ENCODE results near the gene PLOD2.
"Not testable (repeated sequence)": the region's sequence is repeated elsewhere in the genome, so short reads cannot be mapped to it uniquely, and the experiment has no call there.

Gene PLOD2

DNA sequence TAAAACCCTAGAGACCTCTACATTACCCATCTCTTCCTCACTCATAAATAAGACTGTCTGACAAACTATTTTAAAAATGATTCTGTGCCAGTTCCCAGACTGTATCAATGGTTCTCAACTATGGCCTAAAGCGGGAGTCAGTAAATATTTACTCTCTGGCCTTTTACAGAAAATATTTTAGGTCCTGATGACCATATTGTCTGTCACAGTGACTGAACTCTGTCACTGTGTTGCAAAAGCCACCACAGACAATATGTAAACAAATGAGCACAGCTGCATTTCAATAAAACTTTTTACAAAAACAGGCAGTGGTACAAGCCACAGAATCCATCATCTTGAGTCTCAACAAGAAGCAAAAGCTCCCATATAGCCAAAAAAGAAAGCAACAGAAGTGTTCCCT lies 45.4 kb downstream of the PLOD2 start:
- TF ChIP-seq, protein P1, sequence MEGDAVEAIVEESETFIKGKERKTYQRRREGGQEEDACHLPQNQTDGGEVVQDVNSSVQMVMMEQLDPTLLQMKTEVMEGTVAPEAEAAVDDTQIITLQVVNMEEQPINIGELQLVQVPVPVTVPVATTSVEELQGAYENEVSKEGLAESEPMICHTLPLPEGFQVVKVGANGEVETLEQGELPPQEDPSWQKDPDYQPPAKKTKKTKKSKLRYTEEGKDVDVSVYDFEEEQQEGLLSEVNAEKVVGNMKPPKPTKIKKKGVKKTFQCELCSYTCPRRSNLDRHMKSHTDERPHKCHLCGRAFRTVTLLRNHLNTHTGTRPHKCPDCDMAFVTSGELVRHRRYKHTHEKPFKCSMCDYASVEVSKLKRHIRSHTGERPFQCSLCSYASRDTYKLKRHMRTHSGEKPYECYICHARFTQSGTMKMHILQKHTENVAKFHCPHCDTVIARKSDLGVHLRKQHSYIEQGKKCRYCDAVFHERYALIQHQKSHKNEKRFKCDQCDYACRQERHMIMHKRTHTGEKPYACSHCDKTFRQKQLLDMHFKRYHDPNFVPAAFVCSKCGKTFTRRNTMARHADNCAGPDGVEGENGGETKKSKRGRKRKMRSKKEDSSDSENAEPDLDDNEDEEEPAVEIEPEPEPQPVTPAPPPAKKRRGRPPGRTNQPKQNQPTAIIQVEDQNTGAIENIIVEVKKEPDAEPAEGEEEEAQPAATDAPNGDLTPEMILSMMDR (IDR thresholded peaks at IDR 0.05; ENCODE audit: extremely low read depth, missing control alignments): no peak
- DNase-seq (ENCODE audit: low spot score): no peak

DNA sequence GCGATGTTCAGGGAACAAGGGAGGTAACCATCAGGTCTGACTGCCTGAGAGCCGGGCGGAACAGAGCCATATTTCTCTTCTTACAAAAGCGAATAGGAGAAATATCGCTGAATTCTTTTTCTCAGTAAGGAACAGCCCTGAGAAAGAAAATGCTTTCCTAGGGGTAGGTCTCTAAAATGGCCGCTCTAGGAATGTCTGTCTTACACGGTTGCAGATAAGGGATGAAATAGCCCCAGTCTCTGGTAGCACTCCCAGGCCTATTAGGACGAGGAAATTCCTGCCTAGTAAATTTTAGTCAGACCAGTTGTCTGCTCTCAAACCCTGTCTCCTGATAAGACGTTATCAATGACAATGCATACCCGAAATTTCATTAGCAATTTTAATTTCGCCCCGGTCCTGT lies 47.2 kb downstream of the PLOD2 start:
- DNase-seq (ENCODE audit: low spot score): not testable (repeated sequence)

DNA sequence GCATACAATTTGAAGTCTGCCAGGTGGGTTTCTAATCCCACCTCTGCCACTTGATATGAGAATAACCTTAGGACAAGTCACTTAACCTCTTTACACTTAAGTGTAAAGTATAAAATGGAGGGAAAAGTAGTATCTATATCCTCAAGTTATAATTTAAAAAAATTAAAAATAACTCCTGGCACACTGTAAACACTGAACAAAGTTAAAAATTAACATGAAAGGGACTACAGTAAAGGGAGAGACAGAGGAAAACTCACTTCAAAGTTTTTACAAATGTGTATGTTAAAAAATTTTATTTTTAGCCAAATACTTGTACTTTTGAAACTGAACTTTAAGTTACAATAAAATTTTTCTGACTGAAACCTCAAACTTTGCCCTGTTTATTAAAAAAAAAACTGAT lies 49.6 kb downstream of the PLOD2 start:
- no peak for DNase-seq (ENCODE audit: low spot score)
- TF ChIP-seq, protein P1 (IDR thresholded peaks at IDR 0.05; ENCODE audit: extremely low read depth, missing control alignments): no peak

DNA sequence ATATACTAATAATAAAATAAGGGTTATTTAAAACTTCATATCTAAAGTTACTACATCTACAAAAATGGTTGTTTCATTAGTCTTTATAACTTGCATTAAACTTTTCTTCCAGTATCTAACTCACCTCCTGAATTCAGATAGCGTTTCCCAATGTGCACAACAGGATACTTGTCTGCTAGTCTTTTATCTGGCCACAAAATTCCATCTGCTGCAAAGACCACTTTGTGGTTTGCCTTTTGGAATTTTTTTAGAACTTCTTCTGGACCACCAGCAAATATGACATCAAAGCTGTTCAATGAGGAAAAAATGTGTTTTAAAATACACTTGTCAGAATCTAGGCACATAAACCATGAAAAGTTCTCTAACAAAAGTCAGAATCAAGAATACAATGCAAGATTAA lies 50.8 kb downstream of the PLOD2 start:
- no peak for DNase-seq (ENCODE audit: low spot score)
- TF ChIP-seq, protein P1 (IDR thresholded peaks at IDR 0.05; ENCODE audit: extremely low read depth, missing control alignments): no peak

DNA sequence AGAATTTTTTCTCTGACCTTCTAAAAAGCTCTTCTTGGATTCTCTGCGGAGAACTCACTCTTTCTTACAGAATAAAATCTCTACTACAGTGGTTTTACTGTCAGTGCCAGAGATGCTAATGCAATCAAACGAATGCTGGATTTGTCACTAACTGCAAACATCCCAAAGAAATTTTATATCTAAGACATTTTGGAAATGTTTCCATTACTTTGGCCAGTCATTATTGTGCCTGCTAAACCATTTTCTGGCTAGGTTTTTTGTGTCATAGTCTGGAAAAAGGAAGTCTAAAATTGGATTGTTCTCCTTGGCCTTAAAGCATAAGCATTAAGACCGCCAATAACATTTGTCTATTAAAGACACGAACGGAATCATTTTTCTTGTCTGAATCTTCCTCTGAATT lies 54.0 kb downstream of the PLOD2 start:
- no peak for DNase-seq (ENCODE audit: low spot score)

DNA sequence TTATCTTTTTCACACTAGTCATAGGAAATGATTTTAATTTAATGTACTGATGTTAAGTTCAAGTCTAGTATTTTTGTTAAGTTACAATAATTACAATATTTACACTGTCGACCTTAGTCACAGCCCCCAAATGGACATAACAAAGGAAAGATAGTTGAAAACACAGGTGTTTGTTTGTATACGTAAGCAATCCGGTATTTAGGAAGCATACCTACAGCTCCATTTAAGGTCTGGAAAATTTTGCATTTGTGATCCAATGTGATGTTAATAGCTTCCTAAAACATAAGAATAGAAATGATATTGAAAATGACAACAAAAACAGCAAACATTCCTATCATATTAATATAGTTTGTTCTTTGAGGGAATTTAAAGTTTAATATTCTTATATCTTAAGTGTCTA lies 56.9 kb downstream of the PLOD2 start:
- TF ChIP-seq, protein P1 (IDR thresholded peaks at IDR 0.05; ENCODE audit: extremely low read depth, missing control alignments): no peak
- DNase-seq (ENCODE audit: low spot score): no peak

More for the DNA sequence above, 54.0 kb downstream of the PLOD2 start:
- TF ChIP-seq, protein P1 (IDR thresholded peaks at IDR 0.05; ENCODE audit: extremely low read depth, missing control alignments): no peak

DNA sequence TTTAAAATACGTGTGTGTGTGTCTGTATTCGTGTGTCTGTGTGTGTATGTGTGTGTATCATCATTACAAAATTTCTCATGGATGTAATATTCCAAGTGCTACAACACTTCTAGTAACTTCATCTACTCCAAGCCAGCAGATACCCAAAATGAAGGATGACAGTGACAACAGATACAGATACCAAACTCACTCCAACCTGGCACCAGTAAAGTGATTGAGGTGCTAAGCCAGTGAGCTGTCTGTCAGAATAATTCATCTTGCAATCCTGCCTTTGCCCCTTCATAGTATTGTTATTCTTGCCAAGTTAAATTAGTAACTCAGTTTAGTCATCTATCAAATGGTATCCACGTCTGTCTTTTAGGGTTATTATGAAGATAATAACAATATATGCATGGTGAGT lies 58.1 kb downstream of the PLOD2 start:
- TF ChIP-seq, protein P1 (IDR thresholded peaks at IDR 0.05; ENCODE audit: extremely low read depth, missing control alignments): no peak
- DNase-seq (ENCODE audit: low spot score): no peak

DNA sequence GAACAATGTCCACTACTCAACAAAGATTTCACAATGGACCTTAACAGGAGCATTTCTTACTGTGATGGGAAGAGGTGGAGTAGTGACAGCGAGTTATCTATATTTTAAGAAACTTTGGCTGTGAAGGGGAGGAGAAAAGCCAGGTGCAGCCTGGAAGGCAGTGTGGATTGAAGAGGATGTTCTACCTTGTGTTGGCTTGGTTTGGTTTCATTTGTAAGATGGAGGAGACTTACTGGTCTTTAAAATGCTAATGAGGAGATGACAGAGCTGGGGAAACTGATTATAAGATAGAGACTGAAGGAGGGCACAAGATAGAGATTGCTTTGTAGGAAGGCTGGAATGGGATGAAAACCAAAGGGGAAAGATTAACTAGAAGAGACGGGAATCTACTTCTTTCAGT lies 59.4 kb downstream of the PLOD2 start:
- DNase-seq (ENCODE audit: low spot score): no peak

More for the DNA sequence above, 59.4 kb downstream of the PLOD2 start:
- TF ChIP-seq, protein P1 (IDR thresholded peaks at IDR 0.05; ENCODE audit: extremely low read depth, missing control alignments): no peak

Data from GM20000 (cell line).